ENCODE results near the gene PRDX5. TPM values are rescaled to one million over a fixed set of nuclear protein-coding genes. Genes with fewer than 3 reads are reported as not detected.

PRDX5 gene
- total RNA-seq, 1 experiment from 2014 or later = 306 TPM

DNA sequence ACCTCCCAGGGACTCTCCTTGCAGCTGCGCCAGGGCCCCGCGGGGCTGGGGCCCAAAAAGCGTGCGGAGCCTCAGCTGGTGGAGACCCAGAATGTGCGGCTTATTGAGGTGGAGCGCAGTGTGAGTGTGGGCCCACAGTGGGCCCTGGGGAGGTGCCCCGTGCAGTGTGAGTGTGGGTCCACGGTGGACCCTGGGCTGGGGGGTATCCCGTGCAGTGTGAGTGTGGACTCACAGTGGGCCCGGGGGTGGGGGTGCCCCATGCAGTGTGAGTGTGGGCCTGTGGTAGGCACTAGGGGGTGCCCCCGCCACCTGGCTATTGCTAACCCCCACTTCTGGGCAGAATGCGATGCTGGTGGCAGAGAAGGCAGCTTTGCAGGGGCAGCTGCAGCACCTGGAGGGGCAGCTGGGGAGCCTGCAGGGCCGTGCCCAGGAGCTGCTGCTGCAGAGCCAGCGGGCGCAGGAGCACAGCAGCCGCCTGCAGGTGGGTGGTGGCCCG, 33.3 kb downstream of the PRDX5 start:
- no peak for DNase-seq
- Mint-ChIP-seq H3K4me1 (ENCODE audit: low read depth, unreplicated experiment) (peaks cover 13% of the 10 kb centered on the region), H3K4me3 (ENCODE audit: unreplicated experiment) (no peak overlapping the region), H3K36me3 (ENCODE audit: insufficient read depth, unreplicated experiment) (no peaks in the 10 kb centered on the region), H3K27me3 (ENCODE audit: insufficient read depth, unreplicated experiment) (no peaks in the 10 kb centered on the region), H3K27ac (ENCODE audit: unreplicated experiment) (peak overlapping the region; percentile 26), H3K9me3 (ENCODE audit: unreplicated experiment) (no peaks in the 10 kb centered on the region)
- intact Hi-C loops (cut with micrococcal nuclease; ENCODE audit: unreplicated experiment) = loop anchor here (10.0 kb wide), 1 partner anchor 304 kb away; no protein-coding TSS in a partner anchor
- Histone ChIP-seq H3K9me3 (no peaks in the 10 kb centered on the region), H3K36me3 (ENCODE audit: control insufficient read depth, insufficient read depth, low read length) (no peaks in the 10 kb centered on the region), H3K4me3 (ENCODE audit: low read depth, low read length) (no peak overlapping the region), H3K4me1 (peaks cover 7% of the 10 kb centered on the region), H3K27me3 (replicated peaks; ENCODE audit: control insufficient read depth, insufficient read depth, low read length) (no peaks in the 10 kb centered on the region)
- TF ChIP-seq, protein P1, sequence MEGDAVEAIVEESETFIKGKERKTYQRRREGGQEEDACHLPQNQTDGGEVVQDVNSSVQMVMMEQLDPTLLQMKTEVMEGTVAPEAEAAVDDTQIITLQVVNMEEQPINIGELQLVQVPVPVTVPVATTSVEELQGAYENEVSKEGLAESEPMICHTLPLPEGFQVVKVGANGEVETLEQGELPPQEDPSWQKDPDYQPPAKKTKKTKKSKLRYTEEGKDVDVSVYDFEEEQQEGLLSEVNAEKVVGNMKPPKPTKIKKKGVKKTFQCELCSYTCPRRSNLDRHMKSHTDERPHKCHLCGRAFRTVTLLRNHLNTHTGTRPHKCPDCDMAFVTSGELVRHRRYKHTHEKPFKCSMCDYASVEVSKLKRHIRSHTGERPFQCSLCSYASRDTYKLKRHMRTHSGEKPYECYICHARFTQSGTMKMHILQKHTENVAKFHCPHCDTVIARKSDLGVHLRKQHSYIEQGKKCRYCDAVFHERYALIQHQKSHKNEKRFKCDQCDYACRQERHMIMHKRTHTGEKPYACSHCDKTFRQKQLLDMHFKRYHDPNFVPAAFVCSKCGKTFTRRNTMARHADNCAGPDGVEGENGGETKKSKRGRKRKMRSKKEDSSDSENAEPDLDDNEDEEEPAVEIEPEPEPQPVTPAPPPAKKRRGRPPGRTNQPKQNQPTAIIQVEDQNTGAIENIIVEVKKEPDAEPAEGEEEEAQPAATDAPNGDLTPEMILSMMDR (IDR thresholded peaks at IDR 0.05; ENCODE audit: insufficient read depth in 1 of 2, low read depth in 1 of 2, low read length in 1 of 2, severe bottlenecking in 1 of 2, unreplicated experiment in 1 of 2) = no peak
- POLR2A ChIA-PET = interaction anchor here (1.4 kb wide), 1 partner anchor 34 kb away, joined by 4 read pairs; the partner anchor contains the start of gene TRMT112
- no TSS peak for BruUV-seq (replicated peaks)
- CTCF ChIA-PET = interaction anchor here (2.0 kb wide), 1 partner anchor 33 kb away, joined by 8 read pairs; the partner anchor contains the start of genes PRDX5 and TRMT112

DNA sequence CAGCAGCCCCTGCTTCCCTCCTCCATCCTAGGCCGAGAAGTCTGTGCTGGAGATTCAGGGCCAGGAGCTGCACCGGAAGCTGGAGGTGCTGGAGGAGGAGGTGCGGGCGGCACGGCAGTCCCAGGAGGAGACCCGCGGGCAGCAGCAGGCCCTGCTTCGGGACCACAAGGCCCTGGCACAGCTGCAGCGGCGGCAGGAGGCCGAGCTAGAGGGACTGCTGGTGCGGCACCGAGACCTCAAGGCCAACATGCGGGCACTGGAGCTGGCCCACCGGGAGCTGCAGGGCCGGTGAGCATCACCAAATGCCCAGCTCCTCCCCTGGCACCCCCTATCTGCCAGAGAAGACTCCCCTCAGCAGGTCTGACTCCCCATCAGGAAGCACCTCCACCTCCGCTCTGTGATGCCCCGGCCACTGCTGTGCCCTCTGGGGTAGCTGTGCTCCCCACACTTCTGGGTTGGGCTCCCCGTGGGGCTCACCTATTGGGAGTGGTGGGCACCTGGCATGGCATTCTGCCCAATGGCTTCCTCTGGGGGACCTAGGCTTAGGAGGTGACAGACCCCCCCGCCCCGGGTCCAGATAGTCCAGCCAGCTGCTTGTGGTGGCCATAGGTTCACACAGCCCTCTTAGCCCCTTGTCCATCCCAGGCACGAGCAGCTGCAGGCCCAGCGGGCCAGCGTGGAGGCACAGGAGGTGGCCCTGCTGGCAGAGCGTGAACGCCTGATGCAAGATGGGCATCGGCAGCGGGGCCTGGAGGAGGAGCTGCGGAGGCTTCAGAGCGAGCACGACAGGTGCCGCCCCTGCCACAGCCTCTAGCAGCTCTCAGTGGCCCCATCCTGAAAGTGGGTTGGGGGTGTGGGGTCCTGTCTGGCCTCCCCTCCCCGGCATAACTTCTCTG, 34.4 kb downstream of the PRDX5 start:
- H3K9me3 ChIP-seq = no peaks in the 10 kb centered on the region
- no peaks in the 10 kb centered on the region for H3K36me3 ChIP-seq (ENCODE audit: control insufficient read depth, insufficient read depth, low read length)
- Mint-ChIP-seq H3K4me1 (ENCODE audit: low read depth, unreplicated experiment) (peaks cover 16% of the 10 kb centered on the region), H3K27ac (ENCODE audit: unreplicated experiment) (no peak overlapping the region), H3K4me3 (ENCODE audit: unreplicated experiment) (no peak overlapping the region), H3K27me3 (ENCODE audit: insufficient read depth, unreplicated experiment) (no peaks in the 10 kb centered on the region), H3K36me3 (ENCODE audit: insufficient read depth, unreplicated experiment) (no peaks in the 10 kb centered on the region), H3K9me3 (ENCODE audit: unreplicated experiment) (no peaks in the 10 kb centered on the region)
- intact Hi-C loops (cut with micrococcal nuclease; ENCODE audit: unreplicated experiment) = loop anchor here (10.0 kb wide), 1 partner anchor 302 kb away; no protein-coding TSS in a partner anchor
- no TSS peak for BruUV-seq (replicated peaks)
- DNase-seq = no peak
- H3K4me3 ChIP-seq (ENCODE audit: low read depth, low read length) = no peak overlapping the region
- TF ChIP-seq, protein P1 (IDR thresholded peaks at IDR 0.05; ENCODE audit: insufficient read depth in 1 of 2, low read depth in 1 of 2, low read length in 1 of 2, severe bottlenecking in 1 of 2, unreplicated experiment in 1 of 2) = no peak
- ChIA-PET CTCF (interaction anchor here (0.8 to 6.1 kb wide), 5 partner anchors 21 to 300 kb away, joined by 3 to 274 read pairs (median 4); partner anchors contain the start of genes PRDX5 and TRMT112), POLR2A (interaction anchor here (0.5 to 1.4 kb wide), 4 partner anchors 14 to 409 kb away, joined by 3 to 6 read pairs (median 4); partner anchors contain the start of genes PRDX5 and TRMT112)
- H3K27me3 ChIP-seq (replicated peaks; ENCODE audit: control insufficient read depth, insufficient read depth, low read length) = no peaks in the 10 kb centered on the region
- peaks cover 19% of the 10 kb centered on the region for H3K4me1 ChIP-seq

DNA sequence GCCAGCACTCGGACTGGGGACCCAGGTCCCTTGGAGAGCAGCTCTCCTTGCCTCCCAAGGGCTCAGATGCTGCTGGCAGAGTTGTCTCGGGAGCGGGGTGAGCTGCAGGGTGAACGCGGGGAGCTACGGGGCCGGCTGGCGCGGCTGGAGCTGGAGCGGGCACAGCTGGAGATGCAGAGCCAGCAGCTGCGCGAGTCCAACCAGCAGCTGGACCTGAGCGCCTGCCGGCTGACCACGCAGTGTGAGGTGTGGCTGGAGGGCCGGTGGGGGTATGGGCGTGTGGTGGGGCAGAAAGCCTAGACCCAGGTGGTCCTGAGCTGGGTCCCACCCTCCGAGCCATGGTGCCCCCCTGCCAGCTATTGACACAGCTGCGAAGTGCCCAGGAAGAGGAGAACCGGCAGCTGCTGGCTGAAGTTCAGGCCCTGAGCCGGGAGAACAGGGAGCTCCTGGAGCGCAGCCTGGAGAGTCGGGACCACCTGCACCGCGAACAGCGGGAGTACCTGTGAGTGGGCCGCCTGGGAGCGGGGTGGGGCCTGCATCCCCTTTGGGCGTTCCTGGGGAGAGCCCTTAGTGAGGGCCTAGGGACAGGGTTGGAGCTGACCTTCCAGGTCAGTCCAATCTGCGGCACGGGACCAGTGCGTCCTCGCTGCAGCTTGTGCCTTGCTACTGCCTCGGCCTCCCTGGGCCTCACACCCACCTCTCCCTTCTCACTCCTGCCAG, 35.2 kb downstream of the PRDX5 start:
- CTCF ChIA-PET = interaction anchor here (0.5 to 6.1 kb wide), 7 partner anchors 22 to 300 kb away, joined by 3 to 274 read pairs (median 3); partner anchors contain the start of genes ESRRA, PRDX5 and TRMT112
- no peaks in the 10 kb centered on the region for H3K27me3 Mint-ChIP-seq (ENCODE audit: insufficient read depth, unreplicated experiment)
- no peaks in the 10 kb centered on the region for H3K27me3 ChIP-seq (replicated peaks; ENCODE audit: control insufficient read depth, insufficient read depth, low read length)
- no peaks in the 10 kb centered on the region for H3K9me3 ChIP-seq
- POLR2A ChIA-PET = interaction anchor here (1.4 kb wide), 1 partner anchor 35 kb away, joined by 6 read pairs; the partner anchor contains the start of gene PRDX5
- H3K9me3 Mint-ChIP-seq (ENCODE audit: unreplicated experiment) = no peaks in the 10 kb centered on the region
- no TSS peak for BruUV-seq (replicated peaks)
- H3K4me1 Mint-ChIP-seq (ENCODE audit: low read depth, unreplicated experiment) = peaks cover 20% of the 10 kb centered on the region
- TF ChIP-seq, protein P1 (IDR thresholded peaks at IDR 0.05; ENCODE audit: insufficient read depth in 1 of 2, low read depth in 1 of 2, low read length in 1 of 2, severe bottlenecking in 1 of 2, unreplicated experiment in 1 of 2) = no peak
- H3K36me3 ChIP-seq (ENCODE audit: control insufficient read depth, insufficient read depth, low read length) = no peaks in the 10 kb centered on the region
- H3K4me3 Mint-ChIP-seq (ENCODE audit: unreplicated experiment) = no peak overlapping the region
- peaks cover 27% of the 10 kb centered on the region for H3K4me1 ChIP-seq
- H3K27ac Mint-ChIP-seq (ENCODE audit: unreplicated experiment) = no peak overlapping the region
- no peaks in the 10 kb centered on the region for H3K36me3 Mint-ChIP-seq (ENCODE audit: insufficient read depth, unreplicated experiment)
- no peak overlapping the region for H3K4me3 ChIP-seq (ENCODE audit: low read depth, low read length)
- no peak for DNase-seq
- intact Hi-C loops (cut with micrococcal nuclease; ENCODE audit: unreplicated experiment) = loop anchor here (10.0 kb wide), 1 partner anchor 302 kb away; no protein-coding TSS in a partner anchor
